ENCODE measurements around the gene AP5Z1.
A peak's percentile ranks its signal among the peaks of the same experiment; 100 is the strongest.

DNA sequence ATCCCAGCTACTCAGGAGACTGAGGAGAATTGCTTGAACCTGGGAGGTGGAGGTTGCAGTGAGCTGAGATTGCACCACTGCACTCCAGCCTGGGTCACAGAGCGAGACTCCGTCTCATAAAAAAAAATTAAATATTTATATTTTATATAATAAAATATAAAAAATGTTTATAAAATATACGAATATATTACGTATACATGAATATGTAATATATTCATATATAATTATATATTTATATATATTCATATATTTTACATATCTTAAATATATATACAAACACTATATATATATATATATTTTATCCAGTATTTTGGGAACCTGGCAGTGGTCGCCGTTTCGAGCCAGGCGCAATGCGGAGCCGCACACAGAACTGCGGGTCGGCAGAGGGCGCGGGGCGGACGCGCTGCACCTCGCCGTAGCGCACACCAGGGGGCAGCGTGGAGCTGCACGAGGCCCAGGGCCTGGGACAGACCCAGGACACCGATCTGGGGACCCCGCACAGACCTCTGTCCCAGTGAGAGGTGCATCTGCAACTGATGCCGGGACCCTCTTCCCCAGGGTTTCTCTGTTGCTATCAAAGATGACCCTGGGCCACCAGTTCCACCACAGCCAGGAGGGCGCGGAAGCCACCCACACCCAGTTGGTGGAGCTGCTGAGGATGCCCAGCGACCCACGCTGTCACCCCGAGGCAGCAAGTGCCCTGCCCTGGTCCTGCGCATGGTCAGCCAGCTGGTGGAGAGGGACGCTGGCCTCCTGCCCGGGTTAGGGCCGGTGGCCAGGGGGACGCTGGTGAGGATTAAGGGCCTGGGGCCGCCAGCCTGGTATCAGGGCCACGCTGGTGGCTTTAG, 22.7 kb downstream of the AP5Z1 start:
- TF ChIP-seq, protein P1, sequence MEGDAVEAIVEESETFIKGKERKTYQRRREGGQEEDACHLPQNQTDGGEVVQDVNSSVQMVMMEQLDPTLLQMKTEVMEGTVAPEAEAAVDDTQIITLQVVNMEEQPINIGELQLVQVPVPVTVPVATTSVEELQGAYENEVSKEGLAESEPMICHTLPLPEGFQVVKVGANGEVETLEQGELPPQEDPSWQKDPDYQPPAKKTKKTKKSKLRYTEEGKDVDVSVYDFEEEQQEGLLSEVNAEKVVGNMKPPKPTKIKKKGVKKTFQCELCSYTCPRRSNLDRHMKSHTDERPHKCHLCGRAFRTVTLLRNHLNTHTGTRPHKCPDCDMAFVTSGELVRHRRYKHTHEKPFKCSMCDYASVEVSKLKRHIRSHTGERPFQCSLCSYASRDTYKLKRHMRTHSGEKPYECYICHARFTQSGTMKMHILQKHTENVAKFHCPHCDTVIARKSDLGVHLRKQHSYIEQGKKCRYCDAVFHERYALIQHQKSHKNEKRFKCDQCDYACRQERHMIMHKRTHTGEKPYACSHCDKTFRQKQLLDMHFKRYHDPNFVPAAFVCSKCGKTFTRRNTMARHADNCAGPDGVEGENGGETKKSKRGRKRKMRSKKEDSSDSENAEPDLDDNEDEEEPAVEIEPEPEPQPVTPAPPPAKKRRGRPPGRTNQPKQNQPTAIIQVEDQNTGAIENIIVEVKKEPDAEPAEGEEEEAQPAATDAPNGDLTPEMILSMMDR (IDR thresholded peaks at IDR 0.05), result peak; percentile 96
- TF ChIP-seq CHD2 (IDR thresholded peaks at IDR 0.05; ENCODE audit: low read length, partially characterized antibody) (peak; percentile 32), MYC (IDR thresholded peaks at IDR 0.05; ENCODE audit: borderline replicate concordance, low read length) (no peak), POLR2AphosphoS2 (conservative IDR thresholded peaks at IDR 0.05; ENCODE audit: low read length) (no peak), RFX5 (IDR thresholded peaks at IDR 0.05) (no peak), NR3C1 (IDR thresholded peaks at IDR 0.05) (no peak), SMC3 (IDR thresholded peaks at IDR 0.05) (peak; percentile 85), ZC3H11A (IDR thresholded peaks at IDR 0.05) (no peak), MAFK (IDR thresholded peaks at IDR 0.05; ENCODE audit: partially characterized antibody) (no peak), KDM1A (IDR thresholded peaks at IDR 0.05; ENCODE audit: low read depth) (no peak), HDAC2 (IDR thresholded peaks at IDR 0.05) (no peak), SREBF2 (IDR thresholded peaks at IDR 0.05) (no peak)
